Activated CD4-positive, alpha-beta T cell treated with anti-CD3 and anti-CD28 coated beads, Interleukin-2, Interleukin-6, amounts not matched to agents 100 ng/mL and 50 ng/mL, durations not matched to agents 16 hours and 8 hours (primary cell): Measurements from ENCODE around the gene OSBP2.

ENCODE experiments used
- DNase-seq: peaks from one replicate; pipeline ENCODE4 v3.0.0-alpha.2; 2020

OSBP2 gene

DNA sequence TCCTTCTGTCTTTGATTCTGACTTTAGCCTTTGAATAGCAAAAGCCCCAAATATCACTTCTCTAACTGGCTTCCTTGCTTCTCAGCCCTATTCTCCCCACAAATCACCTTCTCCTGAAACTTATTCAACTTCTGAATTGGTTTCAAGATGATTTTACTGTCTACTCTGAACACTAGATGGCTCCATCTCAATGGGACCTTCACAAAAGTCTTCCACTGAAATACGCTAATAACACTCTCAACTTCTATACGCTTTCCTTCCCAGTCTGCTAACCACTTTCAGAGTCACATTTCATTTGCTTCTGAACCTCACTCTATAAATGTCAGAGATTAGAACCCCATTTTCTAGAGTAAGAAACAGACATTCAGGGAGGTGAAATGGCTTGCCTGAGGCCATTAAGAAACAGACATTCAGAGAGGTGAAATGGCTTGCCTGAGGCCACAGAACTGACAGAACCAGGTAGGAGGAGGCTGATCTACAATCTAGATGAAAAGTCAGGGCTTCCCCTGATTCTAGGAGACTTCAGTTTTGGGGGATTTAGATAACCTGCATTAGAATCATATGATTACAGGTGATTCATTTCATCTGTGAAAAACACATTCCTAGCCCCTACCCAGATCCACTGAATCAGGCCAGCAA, 253.3 kb downstream of the OSBP2 start:
- peak; percentile 19 for DNase-seq

DNA sequence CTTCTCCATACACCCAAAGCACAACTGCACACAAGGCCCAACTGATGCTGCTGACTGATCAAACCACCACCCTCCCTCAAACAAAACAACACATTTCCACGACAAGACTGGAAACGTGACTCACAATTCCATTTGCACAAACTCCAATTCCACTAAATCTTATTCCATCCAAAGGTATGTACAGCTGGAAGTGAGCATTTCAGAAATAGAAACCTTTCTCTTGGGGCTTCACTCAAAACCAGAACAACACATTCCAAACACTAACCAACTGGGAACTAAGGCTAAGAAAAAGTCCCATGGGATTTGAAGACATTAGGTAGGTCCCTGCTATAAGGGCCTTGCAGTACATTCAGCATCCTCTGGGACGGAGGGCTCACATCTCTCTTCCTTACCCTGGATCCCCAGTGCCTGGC, 254.3 kb downstream of the OSBP2 start:
- no peak for DNase-seq

DNA sequence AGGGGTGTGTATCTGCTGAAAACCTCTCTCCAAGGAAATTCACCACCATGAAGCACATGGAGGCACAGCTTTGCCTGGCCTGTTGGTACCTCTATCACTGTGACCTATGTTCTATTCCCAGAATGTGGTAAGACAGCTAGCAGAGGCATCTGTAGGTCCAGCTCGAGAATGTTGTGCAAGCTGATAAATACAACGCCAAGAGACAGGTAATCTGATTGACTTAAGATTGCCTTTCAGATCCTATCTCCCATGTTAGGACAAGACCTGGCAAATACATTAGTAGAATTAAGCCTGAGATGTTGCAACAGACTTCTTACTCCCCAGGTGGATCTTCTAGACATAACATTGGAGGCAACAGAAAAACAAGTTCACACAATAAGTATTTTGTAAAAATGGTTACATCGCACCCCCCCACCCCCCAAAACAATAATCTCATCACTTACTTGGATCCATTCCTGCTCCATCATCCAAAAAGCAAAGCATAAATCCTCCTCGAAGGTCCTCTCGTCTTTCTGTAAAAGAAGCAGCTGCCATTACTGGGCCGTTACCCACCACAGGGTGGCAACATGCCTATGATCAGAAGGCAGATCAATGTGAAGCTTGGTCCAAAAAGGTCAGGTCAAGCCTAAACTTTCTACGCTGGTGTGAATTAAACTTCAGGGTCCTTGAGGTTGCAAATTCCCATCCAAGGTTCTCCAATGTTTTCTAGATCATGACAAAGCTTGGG, 255.4 kb downstream of the OSBP2 start:
- no peak for DNase-seq

- DNase-seq: no peak
Measured at GRCh38 chr22:30953206-30953605, 258.5 kb downstream of the OSBP2 start.

- no peak for DNase-seq
Measured at GRCh38 chr22:30955153-30955552, 260.5 kb downstream of the OSBP2 start.
